WTC11 (cell line): Measurements from ENCODE around the gene ANKRD28. TPM values are rescaled to one million over a fixed set of nuclear protein-coding genes. Genes with fewer than 3 reads are reported as not detected.

Source experiments
- ATAC-seq: fragments of 200-7000 bp; cut with Tn5 transposase; 2 replicates; pipeline ENCODE4 v1.10.0; 2021; ENCODE audit warnings: mild to moderate bottlenecking, moderate library complexity
- CTCF ChIA-PET: fragments of 300-600 bp; sonication (Branson Sonifier 250); formaldehyde crosslinking; loops from one replicate; lab custom pipeline; 2021; ENCODE audit warnings: antibody characterized with exemption; lab: Charles Lee
- POLR2A ChIA-PET: fragments of 350-600 bp; sonication (Branson Sonifier 250); formaldehyde crosslinking; loops from one replicate; lab custom pipeline; 2021; ENCODE audit warnings: antibody characterized with exemption; lab: Charles Lee
- DNase-seq: peaks from one replicate; pipeline ENCODE4 v3.0.0; 2021; ENCODE audit warnings: low spot score
- H3K27ac Mint-ChIP-seq: 2 replicates; pipeline ENCODE4 v1.8.0; 2021; ENCODE audit warnings: mixed read lengths
- H3K27me3 Mint-ChIP-seq: 2 replicates; pipeline ENCODE4 v1.8.0; 2021; ENCODE audit warnings: low read depth, mild to moderate bottlenecking, moderate library complexity, mixed read lengths
- H3K36me3 Mint-ChIP-seq: 2 replicates; pipeline ENCODE4 v1.8.0; 2021; ENCODE audit warnings: mixed read lengths
- H3K4me1 Mint-ChIP-seq: 2 replicates; pipeline ENCODE4 v1.8.0; 2022; ENCODE audit warnings: mixed read lengths
- H3K4me3 Mint-ChIP-seq: 2 replicates; pipeline ENCODE4 v1.8.0; 2021; ENCODE audit warnings: mild to moderate bottlenecking, moderate library complexity, mixed read lengths
- H3K9me3 Mint-ChIP-seq: 2 replicates; pipeline ENCODE4 v1.8.0; 2021; ENCODE audit warnings: mixed read lengths
- ELF4 ChIP-seq: sonication (generic); formaldehyde crosslinking; IDR thresholded peaks from 2 replicates; pipeline ENCODE4 v1.8.1; 2022; ENCODE audit warnings: low read depth, mild to moderate bottlenecking, moderate library complexity, missing genetic modification reagents
- ETV6 ChIP-seq: sonication (generic); formaldehyde crosslinking; IDR thresholded peaks from 2 replicates; pipeline ENCODE4 v1.8.1; 2022; ENCODE audit warnings: mild to moderate bottlenecking, missing genetic modification reagents
- FOXJ3 ChIP-seq: sonication (generic); formaldehyde crosslinking; IDR thresholded peaks from 2 replicates; pipeline ENCODE4 v1.9.0; 2021; ENCODE audit warnings: missing genetic modification reagents, mild to moderate bottlenecking, borderline replicate concordance
- FOXK1 ChIP-seq: sonication (generic); formaldehyde crosslinking; IDR thresholded peaks from 2 replicates; pipeline ENCODE4 v1.8.0; 2022; ENCODE audit warnings: mild to moderate bottlenecking, moderate library complexity, missing genetic modification reagents
- KAT7 ChIP-seq: sonication (generic); formaldehyde crosslinking; IDR thresholded peaks from 2 replicates; pipeline ENCODE4 v1.8.1; 2023; ENCODE audit warnings: missing genetic modification reagents, mild to moderate bottlenecking, borderline replicate concordance
- MYBL2 ChIP-seq: sonication (generic); formaldehyde crosslinking; IDR thresholded peaks from 2 replicates; pipeline ENCODE4 v1.8.1; 2023; ENCODE audit warnings: mild to moderate bottlenecking, moderate library complexity, missing genetic modification reagents
- NFYB ChIP-seq: sonication (generic); formaldehyde crosslinking; conservative IDR thresholded peaks from 2 replicates; pipeline ENCODE4 v1.8.0; 2022; ENCODE audit warnings: low read depth, missing genetic modification reagents
- NR3C1 ChIP-seq: sonication (generic); formaldehyde crosslinking; conservative IDR thresholded peaks from 2 replicates; pipeline ENCODE4 v1.8.1; 2023; ENCODE audit warnings: low read depth, mild to moderate bottlenecking, missing genetic modification reagents
- PRRX2 ChIP-seq: fragments of 250-450 bp; sonication (Bioruptor Pico); IDR thresholded peaks from 2 replicates; pipeline ENCODE4 v1.8.0; 2021; ENCODE audit warnings: mild to moderate bottlenecking
- RELA ChIP-seq: sonication (generic); formaldehyde crosslinking; IDR thresholded peaks from 2 replicates; pipeline ENCODE4 v1.8.1; 2022; ENCODE audit warnings: missing genetic modification reagents, mild to moderate bottlenecking, borderline replicate concordance
- RORB ChIP-seq: fragments of 250-450 bp; sonication (Bioruptor Pico); IDR thresholded peaks from 2 replicates; pipeline ENCODE4 v1.9.0; 2021; ENCODE audit warnings: mild to moderate bottlenecking
- TEAD4 ChIP-seq: sonication (generic); formaldehyde crosslinking; IDR thresholded peaks from 2 replicates; pipeline ENCODE4 v1.8.0; 2022; ENCODE audit warnings: mild to moderate bottlenecking, missing genetic modification reagents
- ZNF121 ChIP-seq: sonication (generic); formaldehyde crosslinking; IDR thresholded peaks from 2 replicates; pipeline ENCODE4 v1.8.0; 2023; ENCODE audit warnings: missing genetic modification reagents
- ZNF138 ChIP-seq: sonication (generic); formaldehyde crosslinking; conservative IDR thresholded peaks from 2 replicates; pipeline ENCODE4 v1.8.1; 2022; ENCODE audit warnings: mild to moderate bottlenecking, moderate library complexity, missing genetic modification reagents
- ZNF232 ChIP-seq: sonication (generic); formaldehyde crosslinking; IDR thresholded peaks from 2 replicates; pipeline ENCODE4 v1.8.0; 2022; ENCODE audit warnings: mild to moderate bottlenecking, missing genetic modification reagents
- ZNF317 ChIP-seq: sonication (generic); formaldehyde crosslinking; IDR thresholded peaks from 2 replicates; pipeline ENCODE4 v1.8.1; 2023; ENCODE audit warnings: low read depth, mild to moderate bottlenecking, moderate library complexity, missing genetic modification reagents, borderline replicate concordance
- ZNF416 ChIP-seq: fragments of 250-450 bp; sonication (Bioruptor Pico); IDR thresholded peaks from 2 replicates; pipeline ENCODE4 v1.9.0; 2021; ENCODE audit warnings: mild to moderate bottlenecking, inconsistent platforms
- total RNA-seq: library from RNA; stranded (reverse); gene quantifications from 3 replicates; pipeline ENCODE4 v1.2.3, GENCODE V29; 2021
- TF ChIP-seq, protein P1 (sequence below): fragments of 250-450 bp; sonication (Bioruptor Pico); IDR thresholded peaks from 2 replicates; pipeline ENCODE4 v1.9.0; 2021; ENCODE audit warnings: mild to moderate bottlenecking
- TF ChIP-seq, protein P2 (sequence below): sonication (generic); formaldehyde crosslinking; IDR thresholded peaks from 2 replicates; pipeline ENCODE4 v1.8.1; 2023; ENCODE audit warnings: mild to moderate bottlenecking, missing genetic modification reagents, moderate library complexity
- TF ChIP-seq, protein P3 (sequence below): sonication (generic); formaldehyde crosslinking; IDR thresholded peaks from 2 replicates; pipeline ENCODE4 v1.8.1; 2023; ENCODE audit warnings: mild to moderate bottlenecking, missing genetic modification reagents, moderate library complexity
- TF ChIP-seq, protein P4 (sequence below): sonication (generic); formaldehyde crosslinking; IDR thresholded peaks from 2 replicates; pipeline ENCODE4 v1.8.0; 2022; ENCODE audit warnings: mild to moderate bottlenecking, missing genetic modification reagents
- TF ChIP-seq, protein P5 (sequence below): fragments of 250-450 bp; sonication (Bioruptor Pico); IDR thresholded peaks from 2 replicates; pipeline ENCODE4 v1.9.0; 2021; ENCODE audit warnings: mild to moderate bottlenecking, borderline replicate concordance
- TF ChIP-seq, protein P6 (sequence below): fragments of 250-450 bp; sonication (Bioruptor Pico); IDR thresholded peaks from 2 replicates; pipeline ENCODE4 v1.8.0; 2021; ENCODE audit warnings: mild to moderate bottlenecking

The ANKRD28 gene
- total RNA-seq, 1 experiment from 2014 or later: 51.6 TPM

DNA sequence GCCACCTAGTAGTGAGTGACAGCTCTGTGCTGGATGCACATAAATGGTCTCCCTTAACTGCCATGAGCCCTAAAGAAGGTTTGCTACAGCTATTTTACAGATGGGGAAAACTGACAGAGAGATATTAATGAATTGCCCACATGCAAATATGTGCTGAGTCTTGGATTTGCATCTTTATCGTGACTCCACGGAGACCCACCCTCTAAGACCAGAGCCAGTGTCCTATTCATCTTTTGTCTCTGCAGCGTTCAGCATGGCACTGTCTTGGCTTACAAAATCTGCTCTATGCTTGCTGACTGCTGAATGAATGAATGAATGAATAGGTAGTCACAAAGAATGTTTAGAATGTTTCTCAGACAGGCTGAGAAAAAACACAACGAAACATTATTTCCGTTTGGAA lies 147.9 kb downstream of the ANKRD28 start:
- ChIA-PET CTCF (no interaction called here), POLR2A (no interaction called here)
- DNase-seq: no peak
- Mint-ChIP-seq H3K36me3 (peaks cover 22% of the 10 kb centered on the region), H3K4me1 (peaks cover 34% of the 10 kb centered on the region), H3K27ac (no peak overlapping the region), H3K27me3 (no peaks in the 10 kb centered on the region; the same call in 1 of the 2 replicates), H3K4me3 (no peak overlapping the region), H3K9me3 (peaks cover 12% of the 10 kb centered on the region)
- TF ChIP-seq ZNF138 (no peak), RORB (CRISPR knock-in tag) (no peak), ZNF121 (CRISPR knock-in tag) (no peak), FOXK1 (no peak), PRRX2 (CRISPR knock-in tag) (no peak), KAT7 (no peak), NFYB (CRISPR knock-in tag) (no peak), ZNF317 (CRISPR knock-in tag) (no peak), FOXJ3 (CRISPR knock-in tag) (no peak)
- TF ChIP-seq, protein P1, sequence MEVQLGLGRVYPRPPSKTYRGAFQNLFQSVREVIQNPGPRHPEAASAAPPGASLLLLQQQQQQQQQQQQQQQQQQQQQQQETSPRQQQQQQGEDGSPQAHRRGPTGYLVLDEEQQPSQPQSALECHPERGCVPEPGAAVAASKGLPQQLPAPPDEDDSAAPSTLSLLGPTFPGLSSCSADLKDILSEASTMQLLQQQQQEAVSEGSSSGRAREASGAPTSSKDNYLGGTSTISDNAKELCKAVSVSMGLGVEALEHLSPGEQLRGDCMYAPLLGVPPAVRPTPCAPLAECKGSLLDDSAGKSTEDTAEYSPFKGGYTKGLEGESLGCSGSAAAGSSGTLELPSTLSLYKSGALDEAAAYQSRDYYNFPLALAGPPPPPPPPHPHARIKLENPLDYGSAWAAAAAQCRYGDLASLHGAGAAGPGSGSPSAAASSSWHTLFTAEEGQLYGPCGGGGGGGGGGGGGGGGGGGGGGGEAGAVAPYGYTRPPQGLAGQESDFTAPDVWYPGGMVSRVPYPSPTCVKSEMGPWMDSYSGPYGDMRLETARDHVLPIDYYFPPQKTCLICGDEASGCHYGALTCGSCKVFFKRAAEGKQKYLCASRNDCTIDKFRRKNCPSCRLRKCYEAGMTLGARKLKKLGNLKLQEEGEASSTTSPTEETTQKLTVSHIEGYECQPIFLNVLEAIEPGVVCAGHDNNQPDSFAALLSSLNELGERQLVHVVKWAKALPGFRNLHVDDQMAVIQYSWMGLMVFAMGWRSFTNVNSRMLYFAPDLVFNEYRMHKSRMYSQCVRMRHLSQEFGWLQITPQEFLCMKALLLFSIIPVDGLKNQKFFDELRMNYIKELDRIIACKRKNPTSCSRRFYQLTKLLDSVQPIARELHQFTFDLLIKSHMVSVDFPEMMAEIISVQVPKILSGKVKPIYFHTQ (CRISPR knock-in tag): no peak
- no peak for ATAC-seq

DNA sequence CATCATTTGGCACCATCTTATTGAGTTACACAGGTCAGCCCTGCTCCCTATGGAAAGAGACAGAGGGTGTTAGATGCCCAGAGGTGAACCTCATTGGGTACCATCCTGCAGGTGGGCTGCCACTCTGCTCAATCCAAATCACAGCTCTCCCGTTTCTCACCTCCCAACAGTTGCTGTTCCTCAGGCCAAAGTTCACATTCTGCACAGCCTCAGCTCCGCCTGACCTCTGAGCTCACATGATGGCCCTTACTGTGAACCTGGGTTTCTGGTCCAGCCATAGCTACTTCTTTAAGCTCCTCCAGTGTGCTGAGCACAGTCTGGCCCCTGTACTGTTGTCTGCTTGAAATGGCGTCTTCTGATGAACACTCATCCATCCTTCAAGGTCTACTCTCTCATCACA lies 148.4 kb downstream of the ANKRD28 start:
- ChIA-PET POLR2A (no interaction called here), CTCF (no interaction called here)
- Mint-ChIP-seq H3K4me3 (no peak overlapping the region), H3K4me1 (peaks cover 33% of the 10 kb centered on the region), H3K36me3 (peaks cover 27% of the 10 kb centered on the region), H3K9me3 (peaks cover 12% of the 10 kb centered on the region), H3K27ac (no peak overlapping the region), H3K27me3 (no peaks in the 10 kb centered on the region; the same call in 1 of the 2 replicates)
- DNase-seq: no peak
- no peak for ATAC-seq
- TF ChIP-seq RELA (CRISPR knock-in tag) (no peak), TEAD4 (CRISPR knock-in tag) (no peak), ZNF416 (CRISPR knock-in tag) (no peak), NR3C1 (no peak), ZNF317 (CRISPR knock-in tag) (no peak), NFYB (CRISPR knock-in tag) (no peak), ZNF232 (CRISPR knock-in tag) (no peak), ETV6 (CRISPR knock-in tag) (no peak), MYBL2 (CRISPR knock-in tag) (no peak), ELF4 (no peak)
- TF ChIP-seq, protein P2, sequence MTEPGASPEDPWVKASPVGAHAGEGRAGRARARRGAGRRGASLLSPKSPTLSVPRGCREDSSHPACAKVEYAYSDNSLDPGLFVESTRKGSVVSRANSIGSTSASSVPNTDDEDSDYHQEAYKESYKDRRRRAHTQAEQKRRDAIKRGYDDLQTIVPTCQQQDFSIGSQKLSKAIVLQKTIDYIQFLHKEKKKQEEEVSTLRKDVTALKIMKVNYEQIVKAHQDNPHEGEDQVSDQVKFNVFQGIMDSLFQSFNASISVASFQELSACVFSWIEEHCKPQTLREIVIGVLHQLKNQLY (CRISPR knock-in tag): no peak
- TF ChIP-seq, protein P3, sequence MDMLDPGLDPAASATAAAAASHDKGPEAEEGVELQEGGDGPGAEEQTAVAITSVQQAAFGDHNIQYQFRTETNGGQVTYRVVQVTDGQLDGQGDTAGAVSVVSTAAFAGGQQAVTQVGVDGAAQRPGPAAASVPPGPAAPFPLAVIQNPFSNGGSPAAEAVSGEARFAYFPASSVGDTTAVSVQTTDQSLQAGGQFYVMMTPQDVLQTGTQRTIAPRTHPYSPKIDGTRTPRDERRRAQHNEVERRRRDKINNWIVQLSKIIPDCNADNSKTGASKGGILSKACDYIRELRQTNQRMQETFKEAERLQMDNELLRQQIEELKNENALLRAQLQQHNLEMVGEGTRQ (CRISPR knock-in tag): no peak
- TF ChIP-seq, protein P4, sequence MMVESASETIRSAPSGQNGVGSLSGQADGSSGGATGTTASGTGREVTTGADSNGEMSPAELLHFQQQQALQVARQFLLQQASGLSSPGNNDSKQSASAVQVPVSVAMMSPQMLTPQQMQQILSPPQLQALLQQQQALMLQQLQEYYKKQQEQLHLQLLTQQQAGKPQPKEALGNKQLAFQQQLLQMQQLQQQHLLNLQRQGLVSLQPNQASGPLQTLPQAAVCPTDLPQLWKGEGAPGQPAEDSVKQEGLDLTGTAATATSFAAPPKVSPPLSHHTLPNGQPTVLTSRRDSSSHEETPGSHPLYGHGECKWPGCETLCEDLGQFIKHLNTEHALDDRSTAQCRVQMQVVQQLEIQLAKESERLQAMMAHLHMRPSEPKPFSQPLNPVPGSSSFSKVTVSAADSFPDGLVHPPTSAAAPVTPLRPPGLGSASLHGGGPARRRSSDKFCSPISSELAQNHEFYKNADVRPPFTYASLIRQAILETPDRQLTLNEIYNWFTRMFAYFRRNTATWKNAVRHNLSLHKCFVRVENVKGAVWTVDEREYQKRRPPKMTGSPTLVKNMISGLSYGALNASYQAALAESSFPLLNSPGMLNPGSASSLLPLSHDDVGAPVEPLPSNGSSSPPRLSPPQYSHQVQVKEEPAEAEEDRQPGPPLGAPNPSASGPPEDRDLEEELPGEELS (CRISPR knock-in tag): no peak
- TF ChIP-seq, protein P5, sequence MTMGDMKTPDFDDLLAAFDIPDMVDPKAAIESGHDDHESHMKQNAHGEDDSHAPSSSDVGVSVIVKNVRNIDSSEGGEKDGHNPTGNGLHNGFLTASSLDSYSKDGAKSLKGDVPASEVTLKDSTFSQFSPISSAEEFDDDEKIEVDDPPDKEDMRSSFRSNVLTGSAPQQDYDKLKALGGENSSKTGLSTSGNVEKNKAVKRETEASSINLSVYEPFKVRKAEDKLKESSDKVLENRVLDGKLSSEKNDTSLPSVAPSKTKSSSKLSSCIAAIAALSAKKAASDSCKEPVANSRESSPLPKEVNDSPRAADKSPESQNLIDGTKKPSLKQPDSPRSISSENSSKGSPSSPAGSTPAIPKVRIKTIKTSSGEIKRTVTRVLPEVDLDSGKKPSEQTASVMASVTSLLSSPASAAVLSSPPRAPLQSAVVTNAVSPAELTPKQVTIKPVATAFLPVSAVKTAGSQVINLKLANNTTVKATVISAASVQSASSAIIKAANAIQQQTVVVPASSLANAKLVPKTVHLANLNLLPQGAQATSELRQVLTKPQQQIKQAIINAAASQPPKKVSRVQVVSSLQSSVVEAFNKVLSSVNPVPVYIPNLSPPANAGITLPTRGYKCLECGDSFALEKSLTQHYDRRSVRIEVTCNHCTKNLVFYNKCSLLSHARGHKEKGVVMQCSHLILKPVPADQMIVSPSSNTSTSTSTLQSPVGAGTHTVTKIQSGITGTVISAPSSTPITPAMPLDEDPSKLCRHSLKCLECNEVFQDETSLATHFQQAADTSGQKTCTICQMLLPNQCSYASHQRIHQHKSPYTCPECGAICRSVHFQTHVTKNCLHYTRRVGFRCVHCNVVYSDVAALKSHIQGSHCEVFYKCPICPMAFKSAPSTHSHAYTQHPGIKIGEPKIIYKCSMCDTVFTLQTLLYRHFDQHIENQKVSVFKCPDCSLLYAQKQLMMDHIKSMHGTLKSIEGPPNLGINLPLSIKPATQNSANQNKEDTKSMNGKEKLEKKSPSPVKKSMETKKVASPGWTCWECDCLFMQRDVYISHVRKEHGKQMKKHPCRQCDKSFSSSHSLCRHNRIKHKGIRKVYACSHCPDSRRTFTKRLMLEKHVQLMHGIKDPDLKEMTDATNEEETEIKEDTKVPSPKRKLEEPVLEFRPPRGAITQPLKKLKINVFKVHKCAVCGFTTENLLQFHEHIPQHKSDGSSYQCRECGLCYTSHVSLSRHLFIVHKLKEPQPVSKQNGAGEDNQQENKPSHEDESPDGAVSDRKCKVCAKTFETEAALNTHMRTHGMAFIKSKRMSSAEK (CRISPR knock-in tag): no peak
- TF ChIP-seq, protein P6, sequence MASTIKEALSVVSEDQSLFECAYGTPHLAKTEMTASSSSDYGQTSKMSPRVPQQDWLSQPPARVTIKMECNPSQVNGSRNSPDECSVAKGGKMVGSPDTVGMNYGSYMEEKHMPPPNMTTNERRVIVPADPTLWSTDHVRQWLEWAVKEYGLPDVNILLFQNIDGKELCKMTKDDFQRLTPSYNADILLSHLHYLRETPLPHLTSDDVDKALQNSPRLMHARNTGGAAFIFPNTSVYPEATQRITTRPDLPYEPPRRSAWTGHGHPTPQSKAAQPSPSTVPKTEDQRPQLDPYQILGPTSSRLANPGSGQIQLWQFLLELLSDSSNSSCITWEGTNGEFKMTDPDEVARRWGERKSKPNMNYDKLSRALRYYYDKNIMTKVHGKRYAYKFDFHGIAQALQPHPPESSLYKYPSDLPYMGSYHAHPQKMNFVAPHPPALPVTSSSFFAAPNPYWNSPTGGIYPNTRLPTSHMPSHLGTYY: no peak
